ENCODE results near the gene CDC7. TPM values are rescaled to one million over a fixed set of nuclear protein-coding genes. Genes with fewer than 3 reads are reported as not detected.

CDC7 gene
- total RNA-seq, 1 experiment from 2014 or later: 41.6 TPM

DNA sequence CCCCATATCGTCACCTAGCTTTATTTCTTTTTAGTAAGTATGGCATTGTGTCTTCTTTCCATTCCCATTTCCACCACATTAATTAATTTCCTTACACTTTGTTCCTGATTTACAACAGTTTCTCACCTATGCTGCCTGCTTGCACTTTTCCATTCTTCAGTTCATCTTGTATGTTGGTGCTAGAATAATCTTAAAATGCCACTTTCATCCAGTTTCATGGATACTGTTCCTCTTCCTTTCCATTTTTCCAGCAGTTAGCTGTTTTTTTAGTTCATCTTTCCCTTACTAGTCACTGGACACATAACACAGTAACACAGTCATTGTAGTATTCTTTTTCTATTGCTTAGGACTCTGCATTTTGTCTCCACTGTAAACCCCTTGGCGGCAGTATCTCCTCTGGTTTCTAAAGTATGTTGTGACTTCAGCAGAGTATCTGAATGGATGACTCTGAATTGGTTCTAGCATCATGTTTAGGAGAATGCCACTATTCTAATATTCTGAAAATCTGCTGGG lies 2.1 kb downstream of the CDC7 start:
- Histone ChIP-seq H2BK120ac (ENCODE audit: low read depth, low read length, poor library complexity, severe bottlenecking) (no peak overlapping the region), H3K18ac (ENCODE audit: insufficient read length, low read depth, low read length) (no peak overlapping the region), H3K23me2 (ENCODE audit: insufficient read length, low read depth, low read length, poor library complexity, severe bottlenecking) (peaks cover 9% of the 10 kb centered on the region), H3K23ac (ENCODE audit: insufficient read length, low read depth, low read length) (no peak overlapping the region), H3K4ac (ENCODE audit: low read depth, low read length) (no peak overlapping the region), H2BK15ac (ENCODE audit: low read depth, low read length) (no peak overlapping the region), H3K27me3 (ENCODE audit: insufficient read depth, low read length) (no peaks in the 10 kb centered on the region), H2AK5ac (ENCODE audit: insufficient read length, low read length) (no peak overlapping the region), H3K27ac (ENCODE audit: insufficient read length, low read depth, low read length) (no peak overlapping the region), H4K5ac (ENCODE audit: insufficient read length, low read depth, low read length) (no peak overlapping the region), H4K8ac (replicated peaks; ENCODE audit: insufficient read length, low read depth, low read length) (no peak overlapping the region), H4K20me1 (ENCODE audit: control insufficient read depth, insufficient read depth, insufficient read length) (no peaks in the 10 kb centered on the region), H3K4me1 (ENCODE audit: insufficient read depth, low read length) (no peaks in the 10 kb centered on the region), H3K79me1 (ENCODE audit: insufficient read depth, low read depth, low read length, poor library complexity, severe bottlenecking) (peaks cover 3% of the 10 kb centered on the region), H3K56ac (ENCODE audit: insufficient read length, low read depth, low read length) (no peak overlapping the region), H3K79me2 (ENCODE audit: insufficient read depth, low read length) (peaks cover 22% of the 10 kb centered on the region; the same call in 1 of the 2 replicates), H3K9me3 (ENCODE audit: control insufficient read depth, low read depth, low read length) (no peaks in the 10 kb centered on the region), H4K91ac (ENCODE audit: insufficient read length, low read depth, low read length) (no peak overlapping the region), H3T11ph (ENCODE audit: low read length) (no peak overlapping the region), H2AFZ (ENCODE audit: low read length) (no peak overlapping the region), H2BK20ac (ENCODE audit: low read depth, low read length, poor library complexity, severe bottlenecking) (no peak overlapping the region), H2BK12ac (ENCODE audit: insufficient read length, low read depth, low read length) (no peak overlapping the region), H3K9ac (ENCODE audit: extremely low read depth, insufficient read length, low read length) (no peak overlapping the region), H3K4me2 (ENCODE audit: insufficient read depth, insufficient read length, low read length) (peak overlapping the region; percentile 70), H3K14ac (ENCODE audit: insufficient read depth, low read length) (no peak overlapping the region), H2BK5ac (ENCODE audit: insufficient read length, low read length) (no peak overlapping the region)
- H3K27me3 Mint-ChIP-seq (ENCODE audit: low read depth): no peaks in the 10 kb centered on the region
- no CpG with 5 or more reads among the region's 2 CpGs for WGBS (ENCODE audit: extremely low coverage, insufficient read length, low lambda C conversion rate)
- peaks cover 34 to 36% of the 10 kb centered on the region in 2 experiments for H3K4me1 Mint-ChIP-seq
- no peaks in the 10 kb centered on the region for H3K9me3 Mint-ChIP-seq
- TF ChIP-seq, protein P1, sequence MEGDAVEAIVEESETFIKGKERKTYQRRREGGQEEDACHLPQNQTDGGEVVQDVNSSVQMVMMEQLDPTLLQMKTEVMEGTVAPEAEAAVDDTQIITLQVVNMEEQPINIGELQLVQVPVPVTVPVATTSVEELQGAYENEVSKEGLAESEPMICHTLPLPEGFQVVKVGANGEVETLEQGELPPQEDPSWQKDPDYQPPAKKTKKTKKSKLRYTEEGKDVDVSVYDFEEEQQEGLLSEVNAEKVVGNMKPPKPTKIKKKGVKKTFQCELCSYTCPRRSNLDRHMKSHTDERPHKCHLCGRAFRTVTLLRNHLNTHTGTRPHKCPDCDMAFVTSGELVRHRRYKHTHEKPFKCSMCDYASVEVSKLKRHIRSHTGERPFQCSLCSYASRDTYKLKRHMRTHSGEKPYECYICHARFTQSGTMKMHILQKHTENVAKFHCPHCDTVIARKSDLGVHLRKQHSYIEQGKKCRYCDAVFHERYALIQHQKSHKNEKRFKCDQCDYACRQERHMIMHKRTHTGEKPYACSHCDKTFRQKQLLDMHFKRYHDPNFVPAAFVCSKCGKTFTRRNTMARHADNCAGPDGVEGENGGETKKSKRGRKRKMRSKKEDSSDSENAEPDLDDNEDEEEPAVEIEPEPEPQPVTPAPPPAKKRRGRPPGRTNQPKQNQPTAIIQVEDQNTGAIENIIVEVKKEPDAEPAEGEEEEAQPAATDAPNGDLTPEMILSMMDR (conservative IDR thresholded peaks at IDR 0.05): peak; percentile 17; the same call in 1 of the 3 replicates
- peak overlapping the region in 2 of 3 experiments; percentile 39 to 68; a peak in 3 of 7 replicates for H3K27ac Mint-ChIP-seq
- DNase-seq: no peak
- peaks cover 2 to 20% (median 12%) of the 10 kb centered on the region in 3 experiments; a peak in 6 of 7 replicates for H3K36me3 Mint-ChIP-seq (ENCODE audit: insufficient read depth in 1 of 3, low read depth in 3 of 3)
- no peak overlapping the region; a peak in 2 of 5 replicates for H3K4me3 Mint-ChIP-seq
